ENCODE measurements around the gene KIAA0040. TPM values are rescaled to one million over a fixed set of nuclear protein-coding genes. Genes with fewer than 3 reads are reported as not detected.
"Not testable (repeated sequence)": the region's sequence is repeated elsewhere in the genome, so short reads cannot be mapped to it uniquely, and the experiment has no call there.

Gene KIAA0040
- total RNA-seq, 2 experiments from 2014 or later = 49.8 to 57.1 TPM

- Mint-ChIP-seq H3K4me3 (no peak overlapping the region), H3K36me3 (no peaks in the 10 kb centered on the region), H3K27me3 (peaks cover 3% of the 10 kb centered on the region), H3K4me1 (no peaks in the 10 kb centered on the region), H3K27ac (no peak overlapping the region), H3K9me3 (peaks cover 3% of the 10 kb centered on the region)
- POLR2A ChIA-PET = no interaction called here
- DNase-seq (no peak), ATAC-seq (ENCODE audit: low read depth) (no peak)
Measured at GRCh38 chr1:175118375-175119367, 73.9 kb downstream of the KIAA0040 start.

DNA sequence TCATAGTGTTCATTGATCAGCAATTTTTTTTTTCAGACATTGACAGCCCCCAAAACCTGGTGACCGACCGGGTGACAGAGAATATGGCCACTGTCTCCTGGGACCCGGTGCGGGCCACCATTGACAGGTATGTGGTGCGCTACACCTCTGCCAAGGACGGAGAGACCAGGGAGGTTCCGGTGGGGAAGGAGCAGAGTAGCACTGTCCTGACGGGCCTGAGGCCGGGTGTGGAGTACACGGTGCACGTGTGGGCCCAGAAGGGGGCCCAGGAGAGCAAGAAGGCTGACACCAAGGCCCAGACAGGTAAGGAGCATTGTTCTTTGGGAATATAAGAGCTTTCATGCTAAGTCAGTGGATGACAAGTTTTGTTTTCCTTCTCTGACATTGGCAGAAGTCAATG, 75.7 kb downstream of the KIAA0040 start:
- DNase-seq (no peak), ATAC-seq (ENCODE audit: low read depth) (no peak)
- POLR2A ChIA-PET = no interaction called here
- Mint-ChIP-seq H3K27me3 (peaks cover 3% of the 10 kb centered on the region), H3K9me3 (peaks cover 6% of the 10 kb centered on the region), H3K36me3 (no peaks in the 10 kb centered on the region), H3K4me1 (no peaks in the 10 kb centered on the region), H3K4me3 (no peak overlapping the region), H3K27ac (no peak overlapping the region)

DNA sequence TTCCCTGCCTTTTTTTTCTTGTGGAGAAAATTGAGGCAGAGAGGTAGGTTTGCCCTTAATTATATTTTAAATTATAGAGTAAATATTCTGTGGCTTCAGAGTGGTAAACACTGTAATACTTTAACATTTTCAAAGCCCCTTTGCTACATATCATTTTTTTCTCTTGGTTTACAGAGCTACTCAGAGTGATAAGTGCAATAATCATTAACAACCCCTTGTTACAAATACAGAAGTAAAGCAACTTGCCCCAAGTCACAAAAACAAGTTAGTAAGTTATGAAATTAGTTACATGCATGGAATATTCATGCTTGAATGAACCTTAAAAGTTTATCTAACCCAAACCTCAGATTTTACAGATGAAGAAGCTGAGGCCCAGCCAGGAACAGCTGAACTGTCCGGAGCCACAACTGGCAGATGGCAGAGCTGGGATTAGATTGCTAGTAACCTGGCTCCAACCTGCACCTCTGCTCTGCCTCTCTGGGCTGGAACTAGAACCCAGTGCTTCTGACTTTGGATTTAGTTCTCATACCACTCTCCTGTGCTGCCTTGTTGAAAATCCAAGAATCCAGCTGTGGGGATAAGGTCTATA, 76.3 kb downstream of the KIAA0040 start:
- POLR2A ChIA-PET = no interaction called here
- no peak for ATAC-seq (ENCODE audit: low read depth)
- no peaks in the 10 kb centered on the region for H3K36me3 Mint-ChIP-seq
- H3K27me3 Mint-ChIP-seq = peaks cover 5% of the 10 kb centered on the region
- peaks cover 6% of the 10 kb centered on the region for H3K9me3 Mint-ChIP-seq
- no peaks in the 10 kb centered on the region for H3K4me1 Mint-ChIP-seq
- H3K27ac Mint-ChIP-seq = no peak overlapping the region
- H3K4me3 Mint-ChIP-seq = no peak overlapping the region
- DNase-seq = no peak

- no peak overlapping the region for H3K4me3 Mint-ChIP-seq
- H3K36me3 Mint-ChIP-seq = no peaks in the 10 kb centered on the region
- H3K4me1 Mint-ChIP-seq = no peaks in the 10 kb centered on the region
- peaks cover 6% of the 10 kb centered on the region for H3K9me3 Mint-ChIP-seq
- H3K27me3 Mint-ChIP-seq = peaks cover 5% of the 10 kb centered on the region
- no peak overlapping the region for H3K27ac Mint-ChIP-seq
- POLR2A ChIA-PET = no interaction called here
- ATAC-seq (ENCODE audit: low read depth) = no peak
- DNase-seq = no peak
Measured at GRCh38 chr1:175114996-175115395, 77.6 kb downstream of the KIAA0040 start.

DNA sequence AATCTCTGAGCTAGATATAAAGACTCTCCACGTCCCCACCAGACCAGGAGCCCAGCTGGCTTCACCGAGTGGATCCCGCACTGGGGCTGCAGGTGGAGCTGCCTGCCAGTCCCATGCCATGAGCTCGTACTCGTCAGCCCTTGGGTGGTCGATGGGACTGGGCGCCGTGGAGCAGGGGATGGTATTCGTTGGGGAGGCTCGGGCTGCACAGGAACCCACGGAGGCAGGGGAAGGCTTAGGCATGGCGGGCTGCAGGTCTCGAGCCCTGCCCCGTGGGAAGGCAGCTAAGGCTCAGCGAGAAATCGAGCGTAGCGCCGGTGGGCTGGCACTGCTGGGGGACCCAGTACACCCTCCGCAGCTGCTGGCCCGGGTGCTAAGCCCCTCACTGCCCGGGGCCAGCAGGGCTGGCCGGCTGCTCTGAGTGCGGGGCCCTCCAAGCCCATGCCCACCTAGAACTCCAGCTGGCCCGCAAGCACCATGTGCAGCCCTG, 84.2 kb downstream of the KIAA0040 start:
- DNase-seq; H3K27me3 Mint-ChIP-seq; ATAC-seq (ENCODE audit: low read depth); POLR2A ChIA-PET; H3K36me3 Mint-ChIP-seq; H3K27ac Mint-ChIP-seq; H3K4me3 Mint-ChIP-seq; H3K4me1 Mint-ChIP-seq; H3K9me3 Mint-ChIP-seq: not testable (repeated sequence)

Other genes starting within 250 kb of the KIAA0040 start
- gene CACYBP, start 192.8 kb downstream of the KIAA0040 start, total RNA-seq = 100 to 1,000 TPM; 147 to 177 TPM
- 10 to 100 TPM; 34.0 to 38.4 TPM for gene MRPS14, start 169.4 kb downstream of the KIAA0040 start, total RNA-seq
- gene TNN, start 124.9 kb downstream of the KIAA0040 start, total RNA-seq = not detected

All from activated naive CD8-positive, alpha-beta T cell treated with anti-CD3 and anti-CD28 coated beads, Interleukin-2, amount 10 ng/mL, durations not matched to agents 7 days and 5 days (primary cell).